GM21717 (cell line): ENCODE results near the gene AOPEP.

Experiments used
- ATAC-seq: cut with Tn5 transposase; IDR thresholded peaks from one replicate; pipeline ENCODE4 v1.9.1; 2021; ENCODE audit warnings: mild to moderate bottlenecking, moderate library complexity; ENCODE audit not compliant: unreplicated experiment

Gene AOPEP

DNA sequence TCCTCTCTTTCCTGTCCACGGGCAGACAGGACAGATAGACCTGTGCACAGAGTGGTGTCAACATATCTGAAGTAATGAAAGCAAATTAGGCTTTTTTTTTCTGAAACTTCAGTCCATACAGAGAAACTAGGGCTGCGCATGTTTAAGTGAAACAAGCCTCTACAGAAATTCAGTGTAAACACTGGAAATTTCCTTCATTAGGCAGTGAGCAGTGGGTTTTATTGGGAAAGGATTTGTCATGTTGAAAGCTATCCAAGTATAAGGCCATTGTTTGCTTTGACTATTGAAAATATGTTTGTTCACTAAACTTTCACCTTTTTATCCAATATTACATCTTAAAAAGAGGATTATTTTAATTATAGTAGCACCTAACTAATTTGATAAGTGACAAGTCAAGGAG, 161.2 kb downstream of the AOPEP start:
- ATAC-seq, result no peak

DNA sequence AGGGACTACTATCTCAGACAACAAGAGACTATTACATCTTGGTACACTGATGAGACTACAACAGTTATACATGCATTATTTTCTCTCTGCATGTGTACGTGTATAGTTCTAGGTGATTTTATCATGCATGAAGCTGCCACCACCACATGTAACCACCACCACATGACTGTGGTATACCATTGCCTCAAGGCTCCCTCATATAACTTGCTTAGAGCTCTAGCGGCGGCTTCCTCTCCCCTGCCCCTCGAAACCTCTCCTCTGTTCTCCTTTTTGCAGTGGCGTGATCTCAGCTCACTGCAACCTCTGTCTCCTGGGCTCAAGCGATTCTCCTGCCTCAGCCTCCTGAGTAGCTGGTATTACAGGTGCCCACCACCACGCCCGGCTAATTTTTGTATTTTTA, 162.3 kb downstream of the AOPEP start:
- no peak for ATAC-seq

DNA sequence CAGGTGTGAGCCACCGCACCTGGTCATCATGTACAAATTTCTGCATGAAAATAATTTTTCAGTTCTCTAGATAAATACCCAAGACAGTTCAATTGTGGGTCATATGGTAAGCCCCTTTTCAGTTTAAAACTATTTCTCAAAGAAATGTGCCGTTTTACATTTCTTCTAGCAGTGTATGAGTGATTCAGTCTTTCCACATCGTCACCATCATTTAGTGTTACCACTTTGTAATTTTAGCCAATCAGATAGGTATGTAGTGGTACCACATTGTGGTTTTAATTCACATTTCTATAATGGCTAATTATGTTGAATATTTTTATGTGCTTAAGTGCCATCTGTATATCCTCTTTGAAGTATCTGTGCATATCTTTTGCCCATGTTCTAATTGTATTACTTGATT, 163.1 kb downstream of the AOPEP start:
- no peak for ATAC-seq

DNA sequence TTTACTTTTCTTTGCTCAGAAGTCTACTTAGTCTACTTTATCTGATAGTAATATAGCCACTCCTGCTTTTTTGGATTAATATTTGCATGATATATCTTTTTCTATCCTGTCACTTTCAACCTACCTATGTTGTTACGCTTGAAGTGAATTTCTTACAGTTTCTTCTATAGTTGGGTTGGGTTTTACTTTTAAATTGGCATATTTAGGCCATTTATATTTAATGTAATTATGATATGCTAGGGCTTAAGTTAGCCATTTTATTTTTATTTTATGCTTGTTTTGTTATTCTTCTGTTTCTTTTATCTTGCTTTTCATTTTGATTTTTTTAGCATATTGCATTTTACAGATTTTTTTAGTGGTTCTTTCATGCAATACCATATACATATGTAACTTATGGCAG, 164.7 kb downstream of the AOPEP start:
- no peak for ATAC-seq

DNA sequence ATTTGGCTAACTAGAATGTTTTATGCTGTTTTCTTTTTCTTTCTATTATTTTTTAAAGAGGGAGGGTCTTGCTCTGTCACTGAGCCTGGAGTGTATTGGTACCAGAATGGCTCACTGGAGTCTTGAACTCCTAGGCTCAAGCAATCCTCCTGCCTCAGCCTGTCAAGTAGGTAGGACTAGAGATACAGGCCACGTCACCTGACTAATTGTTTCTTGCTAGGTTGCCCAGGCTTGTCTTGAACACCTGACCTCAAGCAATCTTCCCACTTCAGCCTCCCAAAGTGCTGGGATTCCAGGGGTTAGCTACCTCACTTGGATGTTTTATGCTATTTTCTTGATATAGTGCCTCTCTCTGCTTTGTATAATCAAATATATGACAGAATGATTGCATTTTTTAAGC, 166.2 kb downstream of the AOPEP start:
- no peak for ATAC-seq

DNA sequence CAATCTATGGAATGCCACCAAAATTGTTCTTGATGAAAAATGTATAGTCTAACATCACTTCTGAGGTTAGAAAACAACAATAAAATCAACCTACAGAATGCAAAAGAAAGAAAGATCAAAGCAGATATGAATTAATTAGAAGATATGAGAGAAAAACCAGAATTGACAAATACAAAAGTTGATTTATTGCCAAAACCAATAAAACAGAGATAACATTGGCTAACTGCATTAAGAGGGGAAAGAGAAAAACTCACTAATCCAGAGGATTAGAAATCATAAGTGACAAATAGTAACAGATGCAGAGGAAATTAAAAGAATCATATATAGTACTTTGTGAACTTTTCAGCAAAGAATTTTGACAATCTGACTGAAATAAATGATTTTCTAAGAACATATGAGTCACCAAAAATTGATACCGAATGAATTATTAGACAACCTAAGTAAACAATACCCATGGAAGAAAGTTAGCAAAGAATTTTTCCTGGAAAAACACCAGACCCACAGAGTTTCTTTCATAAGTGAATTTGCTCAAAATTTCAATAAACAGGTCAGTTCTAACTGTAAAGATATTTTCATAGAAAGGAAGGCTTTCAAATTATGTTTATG, 167.7 kb downstream of the AOPEP start:
- ATAC-seq, result no peak

DNA sequence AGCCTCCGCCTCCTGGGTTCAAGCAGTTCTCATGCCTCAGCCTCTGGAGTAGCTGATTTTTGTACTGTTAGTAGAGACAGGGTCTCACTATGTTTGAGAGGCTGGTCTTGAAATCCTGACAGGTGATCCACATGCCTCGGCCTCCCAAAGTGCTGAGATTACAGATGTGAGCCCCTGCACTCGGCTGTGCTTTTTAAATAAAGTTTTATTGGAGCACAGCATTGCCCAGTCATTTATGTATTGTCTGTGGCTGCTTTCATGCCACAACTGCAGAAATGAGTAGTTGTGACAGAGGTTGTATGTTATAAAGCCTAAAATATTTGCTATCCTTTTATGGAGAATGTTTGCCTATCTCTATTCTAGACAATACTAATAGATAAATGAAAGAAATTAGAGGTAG, 169.2 kb downstream of the AOPEP start:
- no peak for ATAC-seq

DNA sequence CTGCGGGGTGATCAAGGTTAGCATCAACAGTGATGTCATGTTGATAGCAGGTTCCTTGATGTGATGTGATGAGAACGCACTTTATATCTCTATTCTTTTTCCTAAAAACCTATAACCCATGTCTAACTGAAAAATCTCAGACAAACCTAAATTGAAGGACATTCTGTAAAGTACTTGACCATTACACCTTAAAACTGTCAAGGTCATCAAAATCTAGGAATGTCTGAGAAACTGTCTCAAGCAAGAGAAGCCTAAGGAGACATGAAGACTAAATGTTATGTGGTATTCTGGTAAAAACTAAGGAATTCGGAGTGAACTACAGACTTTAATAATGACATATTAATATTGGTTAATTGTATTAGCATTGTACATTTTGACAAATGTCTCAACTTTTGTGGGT, 170.0 kb downstream of the AOPEP start:
- ATAC-seq, result no peak

DNA sequence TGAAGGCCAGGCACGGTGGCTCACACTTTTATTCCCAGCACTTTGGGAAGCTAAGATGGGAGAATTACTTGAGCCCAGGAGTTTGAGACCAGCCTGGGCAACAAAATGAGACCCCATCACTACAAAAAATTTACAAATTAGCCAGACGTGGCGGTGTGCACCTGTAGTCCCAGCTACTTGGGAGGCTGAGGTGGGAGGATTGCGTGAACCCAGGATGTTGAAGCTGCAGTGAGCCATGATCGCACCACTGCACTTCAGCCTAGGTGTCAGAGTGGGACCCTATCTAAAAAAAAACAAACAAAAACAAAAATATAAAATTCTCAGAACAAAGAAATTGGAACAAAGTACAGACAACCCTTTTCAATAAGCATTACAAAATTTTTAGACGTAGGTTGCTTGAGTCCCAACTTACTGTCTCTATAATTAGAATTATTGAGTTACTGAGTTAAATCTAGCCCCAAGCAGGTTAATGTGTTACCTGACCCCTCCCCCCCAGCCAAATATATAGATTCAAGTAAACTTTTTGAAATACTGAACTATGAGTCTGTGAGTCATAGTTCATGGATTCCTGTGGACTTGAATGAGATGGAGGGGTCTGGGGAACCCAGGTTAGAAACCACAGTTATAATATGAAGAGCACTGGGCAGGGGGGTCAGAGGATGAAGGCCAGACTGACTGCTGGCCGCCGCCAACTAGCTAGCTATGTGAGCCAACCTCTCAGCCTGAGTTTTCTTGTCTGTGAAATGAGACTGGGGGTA, 173.1 kb downstream of the AOPEP start:
- ATAC-seq, result no peak

DNA sequence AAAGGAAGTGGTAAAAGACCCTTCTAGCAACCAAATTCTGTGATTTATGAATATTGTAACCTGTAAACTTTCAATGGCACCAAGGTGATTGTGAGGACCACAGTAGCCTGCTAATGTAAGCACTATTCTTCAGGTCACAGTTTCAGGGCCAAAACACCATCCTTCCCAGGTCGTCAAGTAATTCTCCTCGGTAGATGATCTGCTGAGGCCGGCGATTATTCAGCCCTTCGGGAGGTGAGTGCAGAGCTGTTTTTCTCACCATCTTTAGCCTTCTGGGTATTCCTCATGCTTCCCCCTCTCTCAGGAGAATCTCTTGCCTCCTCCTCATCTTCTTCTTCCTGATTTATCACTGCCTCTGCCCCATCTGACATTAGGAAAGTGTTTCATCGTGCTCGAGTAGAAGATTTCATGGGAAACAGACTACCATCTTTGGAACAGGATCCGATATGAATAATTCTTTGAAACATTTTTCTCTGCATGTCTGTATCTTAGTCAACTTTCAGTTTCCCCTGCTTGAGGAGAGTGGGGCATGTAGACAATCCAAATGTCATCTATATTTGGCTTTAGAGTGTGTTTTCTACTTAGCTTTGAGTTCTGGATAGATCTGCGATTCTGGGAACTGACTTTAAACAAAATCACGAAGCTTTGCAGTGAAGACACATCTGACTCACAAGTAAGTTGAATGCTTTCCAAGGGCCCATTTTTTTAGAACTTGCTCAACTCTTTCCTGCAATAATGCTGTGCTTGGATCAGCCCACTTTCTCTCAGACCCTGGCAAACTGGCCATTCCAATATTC, 173.9 kb downstream of the AOPEP start:
- no peak for ATAC-seq

DNA sequence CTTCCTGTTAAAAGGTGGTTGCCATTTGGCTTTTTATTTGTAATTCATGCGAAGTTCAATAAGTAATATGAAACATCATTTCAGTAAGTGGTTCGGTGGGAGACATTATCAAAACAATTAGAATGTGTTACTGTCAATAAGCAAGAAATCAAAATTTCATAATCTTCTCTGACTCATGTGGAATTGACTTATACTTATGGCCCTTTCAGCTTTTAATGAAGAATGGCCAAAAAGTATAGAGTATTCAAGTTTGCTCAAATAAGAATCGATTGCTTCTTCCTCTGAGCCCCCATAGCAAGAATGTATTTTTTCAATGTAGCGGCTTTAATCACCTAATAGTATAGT, 174.5 kb downstream of the AOPEP start:
- no peak for ATAC-seq

DNA sequence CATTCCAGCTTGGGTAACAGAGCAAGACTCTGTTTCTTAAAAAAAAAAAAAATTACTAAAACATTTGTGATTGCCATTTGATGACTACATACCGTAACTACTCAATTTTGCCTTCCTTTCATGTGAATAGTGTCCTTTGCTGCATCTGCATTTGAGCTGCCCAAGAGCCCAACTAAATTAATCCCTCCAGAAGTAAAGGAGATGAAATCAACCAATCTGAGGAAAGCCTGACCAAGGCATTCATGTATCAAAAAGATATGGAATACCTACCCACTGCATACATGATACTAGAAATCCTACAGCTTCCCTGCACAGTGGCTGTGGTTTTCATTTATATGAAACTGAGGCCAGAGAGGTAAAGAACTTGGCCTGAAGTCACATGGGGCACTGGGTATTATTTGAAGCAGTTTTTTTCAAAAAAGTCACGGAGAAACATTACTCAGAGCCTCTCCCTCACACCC, 177.5 kb downstream of the AOPEP start:
- no peak for ATAC-seq

DNA sequence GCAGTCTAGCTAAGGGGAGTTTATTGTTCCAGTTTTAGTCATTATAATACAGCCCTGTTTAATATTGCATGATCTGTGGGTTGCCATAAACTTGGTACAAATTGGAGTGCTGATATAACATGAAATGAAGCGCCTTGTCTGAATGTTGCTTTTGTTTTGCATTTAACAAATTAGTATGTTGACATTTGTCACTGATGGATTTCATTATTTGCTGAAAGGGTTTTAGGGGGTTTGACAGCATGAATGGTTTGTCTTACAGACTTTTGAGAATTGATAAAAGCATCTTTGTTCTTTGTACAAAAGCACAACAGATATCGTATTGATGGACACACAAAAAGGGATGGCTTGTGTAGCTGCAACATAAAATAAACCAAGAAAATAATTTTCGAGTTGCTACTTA, 178.3 kb downstream of the AOPEP start:
- no peak for ATAC-seq

DNA sequence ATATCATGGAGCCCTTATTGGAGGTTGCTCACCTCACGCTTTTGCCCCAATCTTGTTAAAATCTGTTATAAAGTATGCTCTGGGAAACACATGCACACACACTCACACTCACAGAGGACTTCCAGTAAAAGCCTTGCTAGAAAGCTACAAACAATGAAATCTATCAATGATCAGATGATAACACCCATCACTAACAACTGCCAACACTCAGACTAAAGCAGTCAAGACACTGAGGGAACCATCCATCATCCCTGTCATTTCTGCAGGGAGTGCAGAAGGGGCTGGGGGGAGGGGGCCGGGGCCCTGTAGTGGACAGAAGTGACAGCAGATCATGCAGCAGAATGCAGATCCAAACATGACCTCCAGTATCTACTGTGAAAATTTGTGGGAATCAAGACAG, 179.1 kb downstream of the AOPEP start:
- no peak for ATAC-seq

DNA sequence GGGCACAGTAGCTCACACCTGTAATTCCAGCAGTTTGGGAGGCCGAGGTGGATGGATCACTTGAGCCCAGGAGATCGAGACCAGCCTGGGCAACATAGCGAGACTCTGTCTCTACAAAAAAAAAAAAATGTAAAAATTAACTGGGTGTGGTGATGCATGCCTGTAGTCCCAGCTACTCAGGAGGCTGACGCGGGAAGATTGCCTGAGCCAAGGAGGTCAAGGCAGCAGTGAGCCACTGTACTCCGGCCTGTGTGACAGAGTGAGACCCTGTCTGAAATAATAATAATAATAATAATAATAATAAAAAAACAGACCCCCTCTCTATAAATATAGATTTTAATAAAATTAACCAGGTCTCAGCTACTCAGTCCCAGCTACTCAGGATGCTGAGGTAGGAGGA, 179.7 kb downstream of the AOPEP start:
- no peak for ATAC-seq

DNA sequence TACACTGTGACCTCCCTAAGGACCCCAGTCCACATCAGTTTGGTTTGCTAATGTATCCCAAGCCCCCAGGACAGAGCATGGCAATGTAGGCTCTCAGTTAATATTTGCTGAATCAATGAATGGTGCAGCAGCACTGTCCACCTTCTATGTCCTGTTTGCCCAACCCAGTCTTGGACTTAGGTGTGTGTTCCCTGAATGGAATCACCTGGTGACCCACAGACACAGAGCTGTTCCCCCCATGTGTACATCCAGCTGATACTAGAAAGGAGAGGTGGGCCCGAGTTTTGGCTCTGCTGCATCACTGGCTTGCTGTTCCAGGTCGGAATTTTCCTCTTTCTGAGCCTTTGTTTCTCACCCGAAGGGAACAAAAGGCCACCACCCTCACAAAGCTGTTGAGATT, 180.2 kb downstream of the AOPEP start:
- ATAC-seq, result no peak

DNA sequence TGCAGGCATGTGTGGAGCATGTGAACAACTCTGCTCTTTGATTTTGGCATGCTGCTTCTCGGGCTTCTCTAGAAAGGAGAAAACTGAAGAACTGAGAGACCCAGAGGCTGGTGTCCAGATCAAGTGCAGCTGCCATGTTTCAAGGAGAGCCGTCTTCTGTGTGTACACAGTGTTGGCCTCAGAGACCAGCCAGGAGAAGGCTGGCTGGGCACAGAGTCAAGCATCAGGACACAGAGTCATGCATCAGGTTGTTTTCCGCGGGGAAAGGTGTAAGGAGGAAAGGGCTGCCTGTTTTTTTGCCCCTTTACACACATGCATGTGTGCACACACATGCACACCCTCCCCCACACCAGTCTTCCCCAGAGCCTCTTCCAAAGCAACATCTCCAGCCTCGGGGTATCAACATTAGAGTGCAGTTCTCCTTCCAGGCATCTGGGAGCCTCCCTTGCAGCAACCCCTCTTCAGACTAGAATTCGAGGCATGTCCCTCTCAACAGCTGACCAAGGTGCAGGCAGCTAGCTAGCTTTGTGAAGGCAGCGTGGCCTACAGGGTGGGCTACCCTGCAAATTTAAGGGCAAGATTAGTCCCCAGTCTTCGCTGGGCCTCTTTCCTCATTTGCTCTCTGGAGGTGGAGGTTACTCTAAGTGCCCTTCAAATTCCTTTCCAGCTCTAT, 180.9 kb downstream of the AOPEP start:
- no peak for ATAC-seq

DNA sequence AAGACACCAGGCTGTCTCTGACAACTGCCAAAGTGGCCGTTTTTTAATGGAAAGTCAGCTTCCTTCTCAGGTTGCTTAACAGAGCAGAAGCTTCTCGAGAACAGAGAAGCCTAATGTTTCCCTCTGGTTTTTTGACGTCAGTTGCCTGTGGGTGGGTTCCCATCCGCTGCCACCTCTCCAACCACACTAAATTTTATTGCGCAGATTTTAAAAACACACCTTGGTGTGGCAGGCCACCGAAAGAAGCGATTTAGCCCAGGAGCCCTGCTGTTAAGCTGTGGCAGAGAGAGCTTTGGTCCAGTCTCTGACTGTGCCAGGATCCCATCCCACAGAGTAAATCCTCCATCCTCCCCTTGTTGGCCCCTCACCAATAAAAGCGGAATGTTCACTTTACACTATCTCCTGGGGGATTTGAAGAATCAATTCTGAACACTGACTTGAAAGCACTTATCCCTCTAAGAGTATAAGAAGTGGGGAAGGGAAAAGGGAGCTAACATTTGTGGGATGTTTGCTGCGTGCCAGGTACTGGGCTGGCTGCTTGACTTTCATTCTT, 181.6 kb downstream of the AOPEP start:
- no peak for ATAC-seq

DNA sequence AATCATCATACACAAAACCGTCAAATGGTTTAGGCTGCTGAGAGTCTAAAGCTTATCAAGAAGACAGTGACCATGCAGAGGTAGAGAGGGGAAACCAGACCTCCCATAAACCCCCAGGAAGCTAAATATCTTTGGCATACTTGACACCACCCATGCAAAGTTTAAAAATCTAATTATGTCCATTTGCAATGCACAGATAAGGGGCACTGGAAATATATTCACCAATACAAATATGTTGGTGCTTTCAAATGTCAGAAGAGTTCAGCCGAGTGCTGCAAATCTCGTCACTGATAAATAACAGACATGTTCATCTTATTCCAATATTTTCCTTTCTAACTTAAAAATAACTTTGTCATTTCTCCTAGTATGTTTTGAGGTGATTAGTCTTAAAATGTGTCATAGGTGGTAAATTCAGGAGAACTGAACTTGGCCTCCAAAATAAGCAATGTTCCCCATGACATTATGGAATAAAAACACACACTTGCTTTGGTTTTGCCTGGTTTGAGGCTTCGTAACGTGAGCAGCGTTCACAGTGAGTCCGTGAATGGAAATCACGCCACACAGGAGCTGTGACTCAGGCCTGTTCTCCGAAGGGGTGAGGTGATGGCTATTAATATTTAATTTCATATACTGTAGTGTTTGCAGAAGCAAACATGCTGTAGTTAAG, 182.2 kb downstream of the AOPEP start:
- no peak for ATAC-seq

DNA sequence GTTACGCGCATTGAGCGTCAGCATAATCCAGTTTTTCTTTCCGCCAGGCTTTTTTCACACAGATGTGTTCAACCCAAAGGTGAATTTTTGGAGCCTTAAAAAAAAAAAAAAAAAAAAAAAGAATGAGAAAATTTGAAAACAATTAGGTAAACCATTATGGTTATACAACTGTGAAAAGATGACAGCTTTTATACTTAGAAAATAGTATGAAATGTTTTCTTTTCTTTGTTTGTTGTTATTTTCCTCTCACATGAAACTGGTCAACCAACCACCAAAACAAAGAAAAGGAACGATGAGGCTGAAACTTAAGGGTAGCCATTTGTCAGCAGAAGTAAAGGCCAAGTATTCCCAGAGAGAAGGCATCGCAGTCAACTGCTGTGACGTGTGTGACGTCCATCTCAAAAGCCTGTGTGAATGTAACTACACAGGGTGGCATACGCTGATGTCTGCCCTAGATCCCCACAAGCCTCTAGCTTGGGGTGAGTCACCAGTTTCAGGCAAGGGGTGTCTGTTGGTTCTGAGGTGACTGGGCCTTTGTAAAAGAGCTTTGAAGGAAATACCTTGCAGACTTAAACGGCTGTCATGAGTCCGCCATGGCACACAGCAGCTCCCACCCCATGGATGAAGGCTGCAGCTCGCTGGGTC, 182.9 kb downstream of the AOPEP start:
- no peak for ATAC-seq
